GM21360 (cell line): ENCODE measurements around the gene SYNRG.
"Not testable (repeated sequence)": the region's sequence is repeated elsewhere in the genome, so short reads cannot be mapped to it uniquely, and the experiment has no call there.

Experiments
- ATAC-seq: cut with Tn5 transposase; IDR thresholded peaks from one replicate; pipeline ENCODE4 v1.9.1; 2021; ENCODE audit warnings: mild to moderate bottlenecking, moderate library complexity; ENCODE audit not compliant: unreplicated experiment

The SYNRG gene

DNA sequence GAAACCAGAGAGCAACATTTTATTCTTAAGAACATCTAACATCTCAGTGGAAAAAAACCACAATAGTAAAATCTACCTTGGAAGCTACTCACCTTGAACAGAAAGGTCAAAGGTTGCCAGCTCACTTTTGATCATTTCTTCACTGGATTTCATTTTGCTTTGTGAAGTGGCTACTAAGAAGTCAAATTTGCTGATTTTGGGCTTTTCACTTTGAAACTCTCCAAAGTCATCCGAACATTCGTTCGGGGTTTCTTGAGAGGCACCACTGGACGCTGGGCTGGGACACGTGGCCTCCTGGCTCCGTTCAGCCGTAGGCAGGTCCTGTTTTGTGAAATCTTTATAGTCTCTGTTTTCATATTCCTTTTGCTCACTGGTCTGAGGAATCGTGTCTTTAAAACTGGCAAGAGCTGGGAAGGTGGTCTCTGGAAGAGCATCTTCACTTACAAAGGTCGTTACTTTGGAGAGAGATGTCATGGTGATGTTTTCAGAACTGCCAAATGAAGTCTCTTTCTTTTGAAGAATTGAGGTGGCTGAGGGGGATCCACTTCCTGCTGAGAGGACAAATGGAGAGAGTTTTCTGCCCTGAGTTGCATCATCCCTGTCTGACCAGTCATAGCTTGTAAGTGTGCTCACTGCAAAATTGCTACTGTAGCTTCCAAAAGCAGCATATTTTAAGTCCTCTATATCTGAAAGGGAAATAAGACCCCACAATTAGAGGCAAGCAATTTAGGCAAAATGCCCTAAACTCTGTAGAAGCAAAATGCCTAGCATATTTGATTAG is 67.1 kb downstream of the SYNRG start:
- no peak for ATAC-seq

DNA sequence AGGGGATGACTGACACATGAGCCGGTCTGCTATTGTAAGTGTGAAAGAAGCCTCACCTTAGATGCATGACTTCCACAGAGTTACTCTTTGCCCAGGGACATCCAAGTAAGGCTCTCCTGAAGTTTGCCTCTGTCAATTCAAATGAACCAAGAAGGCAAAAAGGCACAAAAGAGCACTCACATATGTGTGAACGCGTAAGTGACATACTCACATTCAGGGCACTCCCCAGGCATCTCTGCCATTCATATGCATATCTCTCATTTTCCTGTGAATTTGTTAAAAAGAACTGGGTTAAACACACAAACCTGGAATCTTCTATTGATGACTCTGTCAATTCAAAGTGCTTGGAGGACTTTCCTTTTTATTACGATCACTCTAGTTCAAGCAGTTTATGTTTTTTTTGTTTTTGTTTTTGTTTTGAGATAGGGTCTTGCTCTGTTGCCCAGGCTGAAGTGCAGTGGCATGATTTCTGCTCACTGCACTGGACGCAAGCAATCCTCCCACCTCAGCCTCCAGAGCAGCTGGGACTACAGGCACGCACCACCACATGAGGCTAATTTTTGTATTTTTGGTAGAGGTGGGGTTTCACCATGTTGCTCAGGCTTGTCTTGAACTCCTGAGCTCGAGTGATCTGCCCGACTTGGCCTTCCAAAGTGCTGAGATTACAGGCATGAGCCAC is 70.1 kb downstream of the SYNRG start:
- ATAC-seq, result no peak

DNA sequence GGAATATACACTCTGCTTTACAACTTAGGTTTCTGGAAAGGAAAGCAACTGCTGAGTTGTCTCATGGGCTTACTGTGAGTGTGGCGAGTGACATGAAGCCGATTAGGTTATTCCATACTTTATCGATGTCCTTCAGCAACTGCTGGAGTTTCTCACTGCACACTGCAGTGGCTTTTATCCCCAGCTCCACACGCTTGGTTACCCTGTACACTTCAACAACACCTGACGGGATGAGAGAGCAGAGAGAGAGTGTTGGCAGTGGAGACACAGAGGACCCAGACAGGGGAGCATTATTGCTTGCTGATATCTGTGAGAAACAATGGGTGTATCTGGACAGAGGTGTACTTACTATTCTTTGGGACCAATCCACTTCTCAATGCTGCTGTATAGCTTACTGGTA is 73.3 kb downstream of the SYNRG start:
- no peak for ATAC-seq

DNA sequence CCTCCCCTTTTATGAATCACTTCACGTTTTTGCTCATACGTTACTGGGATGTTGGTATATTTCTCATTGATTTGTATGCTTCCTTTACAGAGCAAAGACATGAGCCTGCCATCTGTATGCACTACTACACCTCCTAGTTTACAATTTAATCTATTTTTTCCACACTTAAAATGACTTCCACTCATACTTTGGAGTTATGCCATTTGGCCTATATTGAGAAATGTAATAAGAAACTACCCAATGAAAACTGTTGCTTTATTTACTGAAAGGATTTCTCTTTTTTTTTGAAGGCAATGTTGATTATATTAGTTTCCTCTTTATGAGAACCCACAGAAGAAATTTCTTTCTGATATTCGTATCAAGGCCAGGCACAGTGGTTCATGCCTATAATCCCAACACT is 76.5 kb downstream of the SYNRG start:
- ATAC-seq, result no peak

DNA sequence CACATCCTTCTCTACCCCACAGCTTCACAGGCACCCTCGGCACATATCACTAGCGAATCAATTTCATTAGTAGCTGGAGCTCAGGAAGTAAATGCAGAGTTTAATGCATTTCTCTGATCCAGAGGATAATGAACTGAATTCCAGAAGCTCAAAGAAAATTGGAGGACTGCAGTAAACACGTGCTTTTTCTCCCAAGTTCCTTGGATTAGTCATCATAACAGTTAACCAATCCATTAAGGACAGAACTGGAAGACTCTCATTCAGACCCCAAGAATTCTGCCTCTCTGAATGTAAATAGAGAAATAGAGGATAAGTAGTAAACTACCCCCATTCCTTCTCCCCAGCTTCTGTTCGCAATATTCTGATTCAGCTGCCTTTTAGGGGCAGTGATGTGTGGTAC is 78.8 kb downstream of the SYNRG start:
- ATAC-seq, result no peak

DNA sequence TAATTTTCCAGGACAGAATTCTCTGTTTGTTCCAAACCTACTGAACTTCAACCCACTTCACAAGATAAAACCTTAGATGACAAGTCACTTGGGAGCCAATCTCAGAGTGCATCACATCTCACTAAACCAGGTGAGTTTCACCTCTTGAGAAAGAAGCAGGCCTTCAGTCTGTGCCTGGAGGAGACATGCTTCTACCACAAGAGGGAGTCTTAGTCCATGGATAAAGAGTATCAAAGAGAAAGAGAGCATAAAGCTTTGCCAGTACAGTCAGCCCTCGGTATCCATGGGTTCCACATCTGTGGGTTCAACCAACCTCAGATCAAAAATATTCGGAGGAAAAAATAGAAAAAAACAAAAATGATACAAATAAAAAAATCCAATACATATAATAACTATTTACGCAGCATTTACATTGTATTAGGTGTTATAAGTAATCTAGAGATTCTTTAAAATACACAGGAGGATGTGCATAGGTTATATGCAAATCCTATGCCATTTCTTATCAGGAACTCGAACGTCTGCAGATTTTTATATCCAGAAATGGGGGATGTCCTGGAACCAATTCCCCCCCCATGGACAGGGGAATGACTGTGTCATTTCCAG is 81.9 kb downstream of the SYNRG start:
- ATAC-seq, result no peak

DNA sequence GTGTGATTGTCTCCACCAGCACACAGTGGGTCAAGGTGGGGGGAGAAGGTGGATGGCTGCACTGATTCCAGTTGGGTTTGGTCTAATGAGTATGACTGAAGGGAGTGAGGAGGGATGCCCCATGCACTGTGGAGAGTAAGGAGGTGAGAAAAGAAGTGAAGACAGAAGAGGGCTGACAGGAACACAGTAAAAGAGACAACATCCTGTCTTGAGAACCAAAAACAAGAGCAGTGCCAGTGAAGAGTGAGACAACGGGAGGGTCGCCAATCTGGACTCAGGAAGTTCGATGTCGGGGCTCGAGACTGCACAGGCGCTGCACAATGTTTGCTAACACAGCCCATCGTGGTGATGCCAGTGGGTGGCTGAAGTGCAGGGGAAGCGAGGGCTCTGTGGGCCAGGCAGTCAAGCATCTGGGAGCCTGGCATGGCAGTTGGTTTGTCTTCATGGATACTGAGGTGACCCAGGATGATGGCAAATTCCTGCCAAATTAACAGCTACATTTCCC is 85.5 kb downstream of the SYNRG start:
- ATAC-seq, result no peak

DNA sequence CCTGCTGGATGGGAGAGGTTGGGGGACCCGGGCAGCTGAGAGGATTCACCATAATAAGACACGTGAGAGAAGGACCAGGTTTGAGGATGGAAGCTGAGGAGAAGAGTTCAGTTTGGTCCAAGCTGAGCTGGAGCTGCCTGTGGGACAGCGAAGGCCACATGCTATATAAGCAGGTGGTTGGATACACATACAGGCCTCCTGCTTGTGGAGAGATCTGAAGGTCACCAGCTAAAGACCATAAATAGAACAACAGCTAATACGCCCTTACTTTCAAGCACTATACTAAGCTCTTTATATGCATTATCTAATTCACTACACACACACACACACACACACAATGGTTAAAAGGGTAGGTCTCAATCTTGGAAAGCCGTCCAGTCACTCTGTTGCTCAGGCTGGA is 87.4 kb downstream of the SYNRG start:
- no peak for ATAC-seq

DNA sequence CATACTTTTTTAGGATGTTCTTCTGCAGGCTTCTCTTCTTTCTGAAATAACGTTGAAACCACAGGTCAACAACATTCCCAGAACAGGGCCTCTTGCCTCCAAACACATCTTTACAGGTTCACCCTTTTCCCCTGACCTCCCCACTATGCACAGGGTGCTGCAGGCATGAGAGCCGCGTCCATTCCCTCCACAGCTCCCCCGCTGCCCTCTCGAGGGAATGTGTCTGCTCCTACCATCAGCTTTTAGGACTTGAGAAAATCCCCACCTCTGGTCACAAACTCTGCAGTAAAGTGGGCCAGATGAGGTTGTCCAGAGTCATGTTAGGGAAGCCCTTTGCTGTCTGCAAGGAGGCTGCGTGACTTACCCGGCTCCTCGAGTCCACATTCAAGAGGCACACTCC is 89.0 kb downstream of the SYNRG start:
- ATAC-seq, result no peak

DNA sequence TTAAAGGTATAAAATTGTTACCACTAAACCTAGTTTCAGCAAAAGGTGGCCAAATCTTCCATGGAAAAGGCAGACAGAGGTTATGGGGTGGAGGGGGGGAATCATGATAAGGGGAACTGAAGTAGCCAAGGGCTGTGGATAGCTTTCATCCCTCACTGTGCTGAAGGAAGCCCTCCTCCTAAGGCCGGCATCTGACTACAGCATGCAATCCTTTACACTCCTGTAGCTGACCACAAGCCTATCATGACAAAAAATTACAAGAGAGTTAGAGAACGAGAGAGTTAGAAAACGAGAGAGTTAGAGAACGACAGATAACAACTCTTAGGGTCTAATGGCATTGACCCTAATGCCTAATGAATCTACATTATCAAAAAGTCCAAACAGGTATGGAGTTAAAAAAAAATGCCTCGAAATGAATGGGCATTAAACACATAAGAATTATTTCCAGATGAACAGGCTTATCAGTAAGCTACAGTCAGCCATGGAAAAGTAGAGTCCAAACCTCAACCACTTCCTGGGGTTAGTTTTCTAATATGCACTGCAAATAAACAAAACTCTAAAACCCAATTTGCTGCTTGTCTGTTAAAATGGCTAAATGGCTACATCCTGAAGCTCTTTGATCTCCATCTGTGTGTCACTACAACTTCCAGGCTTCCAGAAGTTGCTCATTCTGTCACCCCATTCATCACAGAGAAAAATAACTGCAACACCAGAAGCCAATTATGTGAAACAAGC is 89.8 kb downstream of the SYNRG start:
- no peak for ATAC-seq

DNA sequence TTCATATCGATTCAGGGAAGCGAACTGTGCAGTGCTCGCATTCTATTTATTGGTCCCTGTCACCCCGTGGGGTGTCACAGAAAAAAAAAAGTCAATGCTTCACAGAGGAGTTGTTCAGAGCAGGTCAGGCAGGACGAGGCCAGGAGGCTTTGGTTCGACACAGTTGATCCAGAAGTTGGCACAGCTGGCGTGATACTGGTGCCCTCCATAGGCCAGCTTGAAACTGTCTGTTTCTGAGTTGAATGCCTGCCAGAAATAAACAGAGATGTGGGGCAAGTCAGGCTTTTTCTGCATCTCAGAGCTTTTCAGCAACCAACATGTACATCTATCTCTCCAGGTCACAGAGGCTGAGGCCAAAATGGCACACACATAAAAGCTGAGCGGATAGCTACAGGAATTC is 90.4 kb downstream of the SYNRG start:
- ATAC-seq, result no peak

DNA sequence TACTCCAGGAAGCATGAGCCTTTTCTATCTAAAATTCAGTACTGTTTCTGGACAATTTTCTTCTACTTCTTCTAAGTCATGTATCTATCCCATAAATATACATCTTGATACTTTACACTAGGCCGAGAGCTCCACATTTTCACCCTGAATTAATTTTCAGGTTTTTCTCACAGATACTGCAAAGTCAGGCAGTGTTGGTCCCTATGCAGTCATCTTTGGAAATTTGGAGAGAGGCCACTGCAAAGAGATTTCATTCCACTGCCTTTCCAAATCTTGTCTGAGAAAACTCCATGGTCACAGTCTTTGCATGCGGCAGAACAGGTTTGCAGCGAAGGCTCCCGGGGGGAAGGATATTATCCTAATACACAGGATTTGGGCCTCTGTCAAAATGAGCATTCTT is 91.3 kb downstream of the SYNRG start:
- ATAC-seq, result no peak

DNA sequence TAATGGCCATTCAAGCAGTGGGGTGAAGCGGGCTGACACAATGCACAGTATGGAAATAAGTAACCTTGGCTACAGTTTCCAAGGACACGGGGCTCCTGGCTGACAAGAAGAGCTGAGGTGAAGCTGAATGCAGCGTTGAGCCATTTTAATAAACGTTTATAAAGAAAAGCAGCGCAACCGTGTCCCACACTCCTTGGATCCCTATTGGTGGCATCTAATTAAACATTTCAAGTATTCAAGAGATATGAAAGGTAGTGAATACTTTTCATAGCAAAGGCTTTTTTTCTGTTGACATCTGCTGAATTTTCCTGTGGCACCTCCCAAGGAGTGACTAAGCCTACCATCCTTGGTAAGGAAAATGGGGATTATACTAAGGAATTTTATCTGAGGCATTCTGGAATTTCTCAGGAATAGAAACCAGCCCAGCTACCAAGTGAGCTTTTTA is 93.1 kb downstream of the SYNRG start:
- ATAC-seq, result no peak

DNA sequence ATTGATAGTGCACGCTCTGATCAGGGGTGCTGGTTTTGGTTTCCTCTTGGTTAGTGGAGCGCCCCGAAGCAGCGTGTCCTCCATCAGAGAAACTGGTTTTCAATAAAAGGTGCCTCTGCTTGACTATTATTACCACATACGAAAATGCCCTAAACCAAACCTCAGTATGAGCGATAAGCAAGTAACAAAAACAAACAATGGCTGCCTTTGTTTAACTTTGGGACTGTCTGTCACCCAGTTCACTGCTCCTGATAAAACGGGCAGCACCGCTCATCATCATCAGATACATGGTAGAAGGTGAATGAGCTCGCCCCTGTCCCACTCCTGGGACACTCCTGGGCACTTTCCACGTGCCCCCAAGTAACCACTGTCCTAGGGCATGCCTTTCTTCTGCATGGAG is 95.5 kb downstream of the SYNRG start:
- no peak for ATAC-seq

DNA sequence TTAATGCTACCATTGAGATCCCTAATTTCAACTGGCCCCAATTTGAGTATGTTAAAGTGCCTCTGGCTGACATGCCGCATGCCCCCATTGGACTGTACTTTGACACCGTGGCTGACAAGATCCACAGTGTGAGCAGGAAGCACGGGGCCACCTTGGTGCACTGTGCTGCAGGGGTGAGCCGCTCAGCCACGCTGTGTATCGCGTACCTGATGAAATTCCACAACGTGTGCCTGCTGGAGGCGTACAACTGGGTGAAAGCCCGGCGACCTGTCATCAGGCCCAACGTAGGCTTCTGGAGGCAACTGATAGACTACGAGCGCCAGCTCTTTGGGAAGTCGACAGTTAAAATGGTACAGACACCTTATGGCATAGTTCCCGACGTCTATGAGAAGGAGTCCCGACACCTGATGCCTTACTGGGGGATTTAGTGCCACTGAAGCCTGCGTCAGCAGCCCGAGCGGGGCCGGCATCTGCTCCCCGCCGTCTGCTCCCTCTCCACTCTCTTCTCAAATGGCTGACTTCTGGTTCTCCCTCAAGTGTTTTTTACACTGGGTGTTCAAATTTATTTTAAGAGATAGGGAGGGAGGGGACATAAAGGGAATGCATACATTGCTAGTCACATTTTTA is 96.7 kb downstream of the SYNRG start:
- no peak for ATAC-seq

DNA sequence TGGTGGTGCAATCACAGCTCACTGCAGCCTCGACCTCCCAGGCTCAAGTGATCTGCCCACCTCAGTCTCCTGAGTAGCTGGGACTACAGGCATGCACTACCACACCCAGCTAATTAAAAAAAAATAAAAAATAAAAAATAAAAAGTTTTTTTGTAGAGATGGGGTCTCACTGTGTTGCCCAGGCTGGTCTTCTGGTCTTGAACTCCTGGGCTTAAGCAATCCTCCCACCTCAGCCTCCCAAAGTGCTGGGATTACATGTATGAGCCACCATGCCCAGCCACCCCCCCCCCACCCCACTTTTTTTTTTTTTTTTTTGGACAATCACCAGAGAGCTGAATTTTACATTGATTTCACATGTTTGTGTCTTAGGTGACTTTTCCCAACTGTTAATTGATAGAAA is 97.6 kb downstream of the SYNRG start:
- ATAC-seq, result not testable (repeated sequence)

DNA sequence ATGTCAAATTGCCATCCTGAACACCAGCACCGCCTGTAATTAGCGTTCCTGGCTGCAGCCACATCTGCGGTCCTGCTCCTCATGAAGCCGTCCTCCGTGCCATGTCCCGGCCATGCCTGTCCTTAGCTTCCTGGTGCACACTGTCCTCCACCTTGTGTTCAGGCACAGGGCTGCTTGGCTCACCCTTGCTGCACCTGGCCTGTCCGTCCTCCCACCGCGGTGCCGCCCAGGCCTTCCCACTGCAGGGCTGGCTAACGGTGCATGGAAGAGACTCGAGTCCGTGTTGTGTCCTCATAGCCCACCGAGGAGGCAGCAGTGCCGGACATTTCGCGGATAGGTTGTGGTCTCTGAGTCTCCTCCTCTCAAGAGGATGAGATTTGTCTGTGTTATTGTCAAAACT is 99.2 kb downstream of the SYNRG start:
- ATAC-seq, result no peak

DNA sequence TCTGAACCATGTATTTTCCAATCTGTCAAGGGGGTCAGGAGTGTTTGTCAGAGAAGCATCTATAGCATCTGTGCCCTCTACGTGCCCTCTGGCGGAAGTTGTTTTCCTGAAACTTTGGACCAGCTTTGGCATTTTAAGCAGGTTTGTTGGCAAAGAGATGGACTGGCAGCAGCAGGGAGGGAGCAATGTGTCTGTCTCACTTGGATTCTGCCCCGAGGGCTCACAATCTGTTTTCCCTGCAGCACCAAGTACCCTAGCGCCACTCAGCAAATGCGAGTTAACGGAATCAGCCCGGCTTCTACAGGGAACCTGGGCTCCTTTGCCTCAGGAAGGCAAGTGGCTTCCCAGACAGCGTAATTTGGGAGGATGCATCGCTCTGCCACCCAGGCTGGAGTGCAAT is 102.1 kb downstream of the SYNRG start:
- no peak for ATAC-seq

DNA sequence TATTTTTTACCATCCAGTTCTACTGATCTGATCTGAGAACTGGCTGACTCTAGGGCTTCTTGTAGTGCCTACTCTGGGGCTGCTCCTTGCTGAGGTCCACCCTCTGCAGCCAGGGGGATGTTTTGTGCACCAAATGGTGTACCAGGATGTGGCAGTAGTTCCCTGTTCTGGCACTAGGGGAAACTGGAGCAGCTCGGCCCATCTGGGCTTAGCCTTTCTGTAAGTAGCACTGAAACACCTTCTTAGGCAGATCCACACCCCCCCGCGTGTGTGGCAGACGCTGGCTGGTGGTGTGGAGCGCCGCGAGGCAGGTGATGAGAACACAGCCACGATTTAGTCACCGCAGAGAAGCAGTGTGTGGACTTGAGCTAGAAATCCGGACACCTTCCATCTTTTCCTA is 102.5 kb downstream of the SYNRG start:
- ATAC-seq, result no peak

DNA sequence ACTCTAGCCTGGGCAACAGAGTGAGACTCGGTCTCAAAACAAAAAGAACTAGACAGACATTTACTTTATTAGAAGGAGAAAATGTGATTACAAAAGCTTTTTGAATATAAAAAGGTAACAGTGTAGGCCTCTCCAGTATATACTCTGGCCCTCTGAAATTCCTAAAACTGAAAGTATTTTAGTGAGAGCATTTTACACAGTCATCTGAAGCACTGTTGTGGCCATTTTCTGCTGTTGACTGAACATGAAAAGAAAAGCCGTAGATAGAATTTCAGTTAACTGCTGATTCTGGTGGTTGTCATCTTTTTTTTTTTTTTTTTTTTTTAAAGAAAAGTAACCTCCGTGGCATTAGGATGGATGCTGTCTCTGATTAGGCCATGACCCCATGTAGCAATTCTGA is 103.9 kb downstream of the SYNRG start:
- ATAC-seq, result no peak

DNA sequence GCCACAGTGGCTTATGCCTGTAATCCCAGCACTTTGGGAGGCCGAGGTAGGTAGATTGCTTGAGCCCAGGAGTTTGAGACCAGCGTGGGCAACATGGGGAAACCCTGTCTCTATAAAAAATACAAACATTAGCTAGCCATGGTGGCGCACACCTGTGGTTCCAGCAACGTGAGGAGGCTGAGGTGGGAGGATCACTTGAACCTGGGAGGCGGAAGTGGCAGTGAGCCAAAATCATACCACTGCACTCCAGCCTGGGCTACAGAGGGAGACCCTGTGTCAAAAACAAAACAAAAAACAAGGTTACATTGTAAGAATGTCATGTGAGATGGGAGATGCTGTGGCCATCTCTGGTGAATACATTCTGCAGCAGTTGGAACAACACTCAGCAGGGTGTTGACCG is 106.1 kb downstream of the SYNRG start:
- no peak for ATAC-seq
